HTERT RPE-1 (cell line): Measurements from ENCODE around the gene MT1HL1.
"Not testable (repeated sequence)": the region's sequence is repeated elsewhere in the genome, so short reads cannot be mapped to it uniquely, and the experiment has no call there.

ENCODE experiments used
- in situ Hi-C: fragments of 300-500 bp; cut with MboI; formaldehyde crosslinking; loops from 4 replicates; pipeline ENCODE4 v1.14.3; 2020; ENCODE audit warnings: low sequenced_read_pairs

MT1HL1 gene

DNA sequence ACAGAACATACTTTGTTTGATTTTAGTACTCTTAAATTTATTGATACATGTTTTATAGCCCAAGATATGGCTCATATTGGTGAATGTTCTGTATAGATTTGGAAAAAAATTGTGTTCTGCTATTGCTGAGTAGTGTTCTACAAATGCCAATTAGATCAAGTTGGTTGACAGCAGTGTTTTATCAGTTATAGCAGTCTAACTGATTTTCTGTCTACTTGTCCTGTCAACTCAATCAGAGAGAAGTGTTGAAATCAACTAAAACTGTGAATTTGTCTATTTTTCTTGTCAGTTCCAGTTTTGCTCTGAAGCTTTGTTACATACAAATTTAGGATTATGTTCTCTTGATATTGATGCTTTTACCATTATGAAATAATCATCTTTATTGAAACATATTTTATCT is 14.7 kb upstream of the MT1HL1 start:
- in situ Hi-C loops: no loop called here

DNA sequence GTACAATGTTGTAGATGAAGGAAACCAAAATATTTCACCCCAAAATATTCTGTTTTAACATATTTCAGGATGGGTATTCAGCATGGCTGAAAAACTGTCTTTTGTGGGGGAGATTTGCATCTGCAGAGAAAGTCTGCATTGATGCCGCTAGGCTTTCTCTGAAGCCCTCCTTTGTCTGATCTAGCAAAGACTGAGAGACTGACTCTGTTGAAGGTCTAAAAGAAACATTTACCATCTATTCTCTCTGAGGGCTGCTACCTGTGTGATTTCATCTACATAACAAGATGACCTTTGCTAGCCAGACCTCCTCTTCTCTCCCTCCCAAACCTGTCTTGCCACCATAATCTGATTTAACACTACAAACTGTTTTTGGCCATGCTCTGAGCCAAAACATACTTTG is 12.4 kb upstream of the MT1HL1 start:
- in situ Hi-C loops: no loop called here

DNA sequence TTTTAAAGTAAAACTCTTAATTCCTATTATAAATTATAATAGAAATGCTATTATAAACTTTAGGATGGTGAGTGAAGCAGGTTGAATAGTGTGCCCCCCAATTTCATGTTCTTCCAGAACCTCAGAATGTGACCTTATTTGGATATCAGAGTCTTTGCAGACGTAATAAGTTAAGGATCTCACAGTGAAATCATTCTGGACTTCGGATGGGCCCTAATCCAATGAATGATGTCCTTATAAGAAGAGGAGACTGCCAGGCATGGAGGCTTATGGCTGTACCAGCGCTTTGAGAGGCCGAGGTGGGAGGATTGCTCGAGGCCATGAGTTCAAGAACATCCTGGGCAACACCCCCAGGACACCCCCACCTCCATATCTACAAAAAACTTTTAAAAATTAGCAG is 9.4 kb upstream of the MT1HL1 start:
- in situ Hi-C loops: no loop called here

DNA sequence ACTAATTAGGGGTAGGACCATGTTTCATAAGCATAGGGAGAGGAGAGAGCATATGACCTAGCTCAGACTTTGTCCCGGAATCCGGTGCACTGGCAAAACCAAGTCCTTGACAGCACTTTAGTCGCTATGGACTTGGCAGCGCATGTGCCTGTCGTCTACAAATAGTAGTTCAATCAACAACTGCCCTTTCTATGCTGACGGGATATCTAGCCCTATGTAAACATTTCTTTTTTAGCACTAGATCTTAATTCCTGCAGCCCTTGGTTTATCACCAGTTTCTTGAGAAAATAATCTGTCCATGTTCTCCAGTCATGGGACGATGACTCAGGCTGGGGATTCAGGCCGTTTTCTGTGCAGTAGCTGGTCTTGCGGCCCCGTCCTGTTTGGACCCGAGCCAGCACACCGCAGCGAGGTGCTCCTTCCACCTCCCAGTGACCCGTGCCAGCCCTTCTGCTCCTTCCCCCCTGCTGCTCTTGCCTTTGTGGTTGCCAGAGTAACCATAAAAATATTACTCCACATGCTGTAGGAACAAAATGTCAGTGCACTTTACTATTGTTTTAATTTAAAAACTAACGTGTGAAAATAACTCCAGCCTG is 8.6 kb upstream of the MT1HL1 start:
- in situ Hi-C loops: no loop called here

DNA sequence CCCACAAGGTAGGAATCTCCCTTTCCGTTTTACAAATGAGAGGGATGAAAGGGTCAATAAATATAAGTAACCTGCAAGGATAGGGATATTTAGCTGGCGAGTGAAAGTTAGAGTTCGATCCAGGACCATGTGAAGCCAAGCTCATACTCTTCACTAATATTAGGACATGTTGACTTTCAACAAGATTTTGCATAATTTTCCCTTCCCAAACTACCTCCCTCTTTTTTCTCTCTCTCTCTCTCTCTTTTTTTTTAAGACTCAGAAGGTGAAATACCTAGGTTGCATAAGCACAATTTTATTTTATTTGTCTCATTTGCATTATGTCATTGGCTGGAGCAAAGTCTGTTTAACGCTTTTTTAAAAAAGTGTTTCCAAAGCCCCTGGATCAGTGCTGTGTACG is 8.1 kb upstream of the MT1HL1 start:
- in situ Hi-C loops: no loop called here

DNA sequence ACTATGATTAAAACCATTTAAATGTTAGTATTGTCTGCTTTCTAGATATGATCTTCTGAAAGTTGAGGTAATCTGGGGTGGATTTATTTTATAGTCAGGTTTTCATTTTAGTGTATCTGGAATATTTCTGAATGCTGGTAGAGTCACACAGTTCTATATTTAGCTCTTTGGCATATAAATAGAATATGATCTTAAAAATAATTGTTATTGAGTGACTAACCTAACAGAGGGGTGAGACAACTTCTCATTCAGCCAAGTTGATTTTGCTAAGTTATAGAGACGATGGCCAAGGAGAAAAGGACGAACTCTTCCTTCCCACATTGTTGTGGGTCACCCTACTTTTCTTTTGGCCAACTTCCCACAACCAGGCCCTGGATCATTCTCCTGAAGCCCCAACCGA is 7.2 kb upstream of the MT1HL1 start:
- in situ Hi-C loops: no loop called here

DNA sequence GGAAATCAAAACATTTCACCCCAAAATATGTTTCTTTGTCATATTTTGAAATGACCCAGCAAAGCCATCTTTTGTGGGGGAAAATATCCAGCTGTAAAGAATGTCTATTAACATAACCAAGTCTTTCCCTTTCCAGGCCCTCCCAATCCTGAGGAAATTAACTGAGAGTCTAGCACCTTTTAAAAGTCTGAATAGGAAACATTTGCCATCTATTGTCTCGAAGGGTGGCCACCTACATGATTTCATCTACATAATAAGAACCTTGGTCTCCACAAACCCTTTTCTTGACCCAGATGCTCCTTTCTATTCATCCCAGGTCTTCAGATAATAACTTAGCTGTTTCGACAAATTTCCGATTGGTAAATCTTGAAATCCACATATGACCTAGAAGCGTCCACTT is 5.4 kb upstream of the MT1HL1 start:
- in situ Hi-C loops: no loop called here

DNA sequence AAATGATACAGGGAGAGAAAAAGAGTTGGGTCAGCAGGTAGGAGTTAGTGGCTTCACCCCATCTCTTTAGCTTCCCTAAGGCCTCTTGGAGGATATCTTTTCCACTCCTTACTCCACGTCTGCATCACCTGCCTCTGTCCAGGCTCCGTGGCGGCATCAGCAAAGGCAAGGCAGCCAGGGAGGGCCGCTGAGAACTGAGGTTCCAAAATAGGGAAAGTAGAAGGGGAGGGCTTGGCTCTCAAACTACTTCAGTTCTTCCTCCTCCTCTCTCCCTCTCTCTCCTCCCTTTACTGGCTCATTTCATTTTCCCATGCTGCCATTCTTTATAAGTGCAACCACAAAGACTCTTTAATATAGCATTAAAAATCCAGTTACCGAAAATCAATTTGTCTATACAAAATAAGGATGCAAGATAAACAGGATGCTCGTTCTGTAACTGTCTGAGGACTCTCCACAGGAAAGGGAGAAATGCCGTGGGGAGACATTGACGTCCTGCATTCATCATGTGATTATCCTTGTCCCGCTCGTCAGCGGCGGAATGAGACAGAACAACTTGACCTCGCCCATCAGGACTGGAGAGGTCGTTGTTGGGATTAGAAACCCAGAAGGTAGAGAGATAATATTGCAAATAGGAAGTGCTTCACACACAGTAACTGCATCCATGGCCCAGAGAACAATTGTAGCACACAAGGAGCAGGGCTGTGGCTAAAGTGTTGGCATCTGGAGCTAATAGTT is 3.1 kb upstream of the MT1HL1 start:
- in situ Hi-C loops: no loop called here

DNA sequence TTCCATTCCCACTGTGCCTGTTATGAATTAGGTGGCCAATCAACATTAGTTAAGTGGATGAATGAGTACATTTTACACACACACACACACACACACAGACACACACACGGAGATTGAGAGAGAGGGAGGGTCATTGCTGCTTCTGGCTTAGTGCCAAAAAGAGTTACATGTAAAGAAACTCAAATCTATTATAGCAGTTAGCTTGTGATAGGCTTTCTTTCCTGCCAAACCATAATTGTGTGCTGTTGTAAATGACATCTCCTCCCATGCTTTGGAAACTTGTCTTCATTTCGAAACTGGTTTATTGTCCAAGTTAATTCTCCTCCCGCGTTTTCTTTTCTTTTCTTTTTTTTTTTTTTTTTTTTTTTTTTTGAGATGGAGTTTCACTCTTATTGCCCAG is 1.4 kb upstream of the MT1HL1 start:
- in situ Hi-C loops: no loop called here

DNA sequence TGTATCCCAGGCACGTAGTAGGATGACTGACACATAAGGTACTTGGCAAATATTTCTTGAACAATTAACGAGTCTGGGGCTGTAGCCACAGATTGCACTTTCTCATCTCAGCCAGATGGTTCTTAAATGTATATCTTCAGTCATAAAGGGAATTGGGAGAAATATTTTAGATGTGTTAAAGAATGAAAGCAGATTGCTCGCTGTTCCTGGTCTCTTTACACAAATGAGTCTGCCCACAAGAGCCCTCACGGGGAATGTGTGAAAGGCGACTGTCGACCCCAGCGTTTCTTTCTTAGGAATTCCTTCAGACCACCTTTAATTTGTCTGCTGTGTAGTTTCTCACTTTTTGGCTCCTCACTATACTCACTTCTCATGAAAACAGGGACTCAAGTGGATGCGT is 725 bp downstream of the MT1HL1 start:
- in situ Hi-C loops: no loop called here

DNA sequence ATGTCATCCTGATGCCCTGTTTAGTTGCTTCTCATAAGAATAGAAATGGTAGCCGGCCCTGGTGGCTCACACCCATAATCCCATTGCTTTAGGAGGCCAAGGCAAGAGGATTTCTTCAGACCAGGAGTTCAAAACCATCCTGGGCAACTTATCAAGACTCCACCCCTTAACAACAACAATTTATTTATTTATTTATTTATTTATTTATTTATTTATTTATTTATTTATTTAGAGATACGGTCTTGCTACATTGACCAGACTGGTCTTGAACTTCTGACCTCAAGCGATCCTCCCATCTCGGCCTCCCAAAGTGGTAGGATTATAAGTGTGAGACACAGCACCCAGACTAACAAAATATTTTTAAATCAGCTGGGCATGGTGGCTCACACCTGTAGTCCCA is 4.0 kb downstream of the MT1HL1 start:
- in situ Hi-C loops: no loop called here

DNA sequence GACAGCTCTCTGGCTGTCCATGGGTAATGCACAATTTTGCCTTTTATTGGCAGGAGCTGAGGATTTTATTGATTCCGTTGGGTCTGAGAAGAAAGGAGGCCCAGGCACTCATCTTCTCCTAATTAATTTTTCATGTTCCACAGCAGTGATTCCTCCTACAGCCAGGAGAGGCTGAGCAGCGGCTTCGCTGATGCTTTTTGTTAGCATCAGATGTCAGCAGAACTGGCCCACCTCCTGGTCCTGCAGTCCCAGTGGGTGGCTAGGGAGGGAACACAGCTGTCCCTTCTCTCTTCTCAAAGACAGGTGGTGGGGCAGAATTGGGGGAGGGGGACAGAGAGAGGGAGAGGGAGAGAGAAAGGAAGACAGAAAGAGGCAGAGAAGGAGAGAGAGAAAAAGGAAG is 5.7 kb downstream of the MT1HL1 start:
- in situ Hi-C loops: no loop called here

DNA sequence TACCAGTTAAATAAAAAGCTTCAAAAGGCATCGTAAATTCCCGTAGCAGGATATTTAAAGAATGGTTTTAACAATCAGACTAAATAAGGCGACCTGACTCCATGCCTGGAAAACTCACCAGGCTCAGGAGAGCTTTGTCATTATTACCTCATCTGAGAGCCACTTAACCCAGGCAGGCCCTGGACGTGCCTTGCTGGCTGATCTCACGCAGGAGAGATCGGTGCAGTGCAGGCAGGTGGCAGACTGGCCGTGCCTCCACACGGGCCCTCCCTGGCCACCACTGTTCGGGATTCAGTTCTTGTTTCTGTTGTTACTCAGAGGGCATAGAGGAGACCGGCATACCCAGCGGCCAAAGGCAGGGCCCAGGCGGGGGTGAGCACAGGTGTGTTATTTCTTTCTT is 6.4 kb downstream of the MT1HL1 start:
- in situ Hi-C loops: no loop called here

DNA sequence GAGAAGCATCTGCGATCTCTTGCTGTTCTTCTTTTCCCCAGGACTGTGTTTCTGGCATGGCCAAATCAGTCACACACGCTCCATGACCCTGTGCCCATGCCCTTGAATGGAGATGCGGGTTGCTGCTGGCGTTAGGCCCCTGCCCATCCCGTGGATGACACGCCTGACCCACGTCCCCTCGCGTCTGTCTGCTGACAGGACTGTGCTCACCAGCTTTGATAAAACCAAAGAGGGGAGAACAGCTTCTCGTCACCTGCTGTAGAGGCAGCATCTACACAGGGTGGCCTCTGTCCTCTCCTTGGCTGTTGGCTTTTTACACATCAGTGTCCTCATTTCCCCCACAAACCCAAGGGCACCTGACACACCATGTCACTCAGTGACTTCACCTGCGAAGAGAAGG is 6.9 kb downstream of the MT1HL1 start:
- in situ Hi-C loops: no loop called here

DNA sequence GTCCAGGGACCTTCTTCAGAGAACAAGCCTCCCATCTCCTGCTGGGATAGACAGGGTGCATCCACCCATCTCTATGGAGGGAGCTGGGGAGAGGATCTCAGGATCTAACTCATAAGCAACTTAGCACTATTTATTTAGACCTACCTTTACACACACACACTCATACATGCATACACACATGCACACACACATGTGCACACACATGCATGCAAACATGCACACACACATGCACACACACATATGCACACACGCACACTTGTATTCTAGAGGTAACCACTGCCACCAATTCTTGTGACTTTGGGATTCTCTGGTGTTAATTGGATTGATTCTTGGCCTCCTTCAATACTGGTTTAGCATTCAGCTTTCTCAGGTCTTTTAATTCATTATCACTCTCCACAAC is 9.8 kb downstream of the MT1HL1 start:
- in situ Hi-C loops: no loop called here

DNA sequence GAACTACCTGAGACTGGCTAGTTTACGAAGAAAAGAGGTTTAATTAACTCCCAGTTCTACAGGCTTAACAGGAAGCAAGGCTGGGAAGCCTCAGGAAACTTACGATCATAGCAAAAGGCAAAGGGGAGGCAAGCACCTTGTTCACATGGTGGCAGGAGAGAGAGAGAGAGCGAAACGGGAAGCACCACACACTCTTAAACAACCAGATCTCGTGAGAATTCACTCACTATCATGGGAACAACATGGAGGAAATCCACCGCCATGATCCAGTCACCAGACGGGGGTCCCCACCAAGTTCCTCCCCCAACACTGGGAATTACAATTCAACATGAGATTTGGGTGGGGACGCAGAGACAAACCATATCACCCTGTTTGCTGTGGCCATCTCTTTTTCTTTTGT is 11.8 kb downstream of the MT1HL1 start:
- in situ Hi-C loops: no loop called here

DNA sequence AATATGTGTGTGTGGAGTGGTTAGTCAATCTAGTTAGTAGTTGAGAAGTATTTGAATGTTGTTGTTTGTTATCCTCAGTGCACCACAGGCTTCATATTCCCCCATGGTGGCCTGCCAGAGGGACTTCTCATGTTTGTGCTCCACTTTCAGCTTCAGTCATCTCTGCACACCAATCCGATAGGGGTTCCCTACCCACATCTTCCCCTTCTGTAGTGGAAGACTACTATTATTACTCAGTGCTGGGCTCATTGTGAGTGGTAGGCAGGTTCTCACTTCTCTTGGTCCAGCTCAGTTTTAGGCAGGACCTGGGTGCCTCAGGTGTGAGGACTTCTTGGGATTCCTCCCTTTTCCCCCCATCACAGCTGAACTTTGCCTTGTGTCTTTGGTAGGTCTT is 14.2 kb downstream of the MT1HL1 start:
- in situ Hi-C loops: no loop called here

DNA sequence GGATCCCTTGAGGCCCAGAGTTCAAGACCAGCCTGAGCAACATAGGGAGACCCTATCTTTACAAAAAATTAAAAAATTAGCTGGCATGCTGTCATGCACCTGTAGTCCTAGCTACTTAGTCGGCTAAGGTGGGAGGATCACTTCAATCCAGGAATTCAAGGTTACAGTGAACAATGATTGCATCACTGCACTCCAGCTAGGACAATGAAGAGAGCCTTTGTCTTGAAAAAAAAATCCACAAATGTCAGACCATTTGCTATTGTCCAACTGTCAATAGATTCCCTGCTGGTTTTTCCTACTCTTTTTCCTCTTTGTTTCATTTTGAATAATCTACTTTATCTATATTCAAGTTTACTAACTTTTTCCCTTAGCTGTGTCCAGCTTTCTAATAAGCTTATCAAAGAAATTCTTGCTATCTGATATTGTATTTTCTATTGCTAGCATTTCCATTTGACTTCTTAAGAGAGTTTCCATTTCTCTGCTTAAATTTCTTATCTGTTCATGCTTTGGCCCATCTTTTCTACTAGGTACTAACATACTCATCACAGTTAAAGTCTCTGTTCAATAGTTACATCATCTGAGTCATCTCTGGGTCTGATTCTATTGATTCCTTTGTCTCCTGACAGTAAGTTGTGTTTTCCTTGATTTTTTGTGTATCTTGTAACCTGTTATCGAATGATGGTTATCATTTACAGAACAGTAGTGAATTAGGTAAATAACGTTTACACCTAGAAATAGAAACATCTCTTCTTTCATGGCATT is 14.8 kb downstream of the MT1HL1 start:
- in situ Hi-C loops: no loop called here

DNA sequence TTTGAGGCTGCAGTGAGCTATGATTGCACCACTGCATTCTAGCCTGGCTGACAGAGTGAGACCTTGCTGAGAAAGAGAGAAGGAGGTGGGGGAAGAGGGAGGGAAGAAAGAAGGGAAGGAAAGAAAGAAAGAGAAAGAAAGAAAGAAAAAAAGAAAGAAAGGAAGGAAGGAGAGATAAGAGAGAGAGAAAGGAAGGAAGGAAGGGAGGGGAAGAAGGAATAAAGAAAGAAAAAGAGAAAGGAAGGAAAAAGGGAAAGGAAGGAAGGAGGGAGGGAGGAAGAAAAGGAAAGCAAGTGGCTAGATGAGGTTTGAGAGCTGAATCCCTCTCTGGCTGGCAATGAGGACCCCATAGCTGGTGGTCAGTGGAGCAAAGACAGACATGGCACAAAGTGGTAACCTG is 20.4 kb downstream of the MT1HL1 start:
- in situ Hi-C loops: no loop called here

DNA sequence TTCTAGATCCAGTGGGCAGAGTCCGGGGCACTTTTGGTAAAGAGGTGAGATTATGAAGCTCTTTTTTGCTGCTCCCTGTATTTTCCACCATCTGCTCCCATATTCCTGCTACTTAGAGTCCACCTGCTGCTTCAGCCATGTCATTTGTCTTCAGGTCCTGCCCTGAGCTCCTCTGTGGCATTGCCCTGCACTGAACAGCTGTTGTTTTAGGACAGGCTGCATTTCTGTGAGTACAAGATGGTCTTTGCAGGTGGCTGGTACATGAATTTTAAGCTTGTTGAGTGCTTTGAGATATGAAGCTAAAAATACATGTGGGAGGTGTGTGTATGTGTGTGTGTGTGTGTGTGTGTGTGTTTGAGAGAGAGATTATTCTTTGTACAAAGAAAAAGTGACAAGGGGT is 21.9 kb downstream of the MT1HL1 start:
- in situ Hi-C loops: no loop called here

DNA sequence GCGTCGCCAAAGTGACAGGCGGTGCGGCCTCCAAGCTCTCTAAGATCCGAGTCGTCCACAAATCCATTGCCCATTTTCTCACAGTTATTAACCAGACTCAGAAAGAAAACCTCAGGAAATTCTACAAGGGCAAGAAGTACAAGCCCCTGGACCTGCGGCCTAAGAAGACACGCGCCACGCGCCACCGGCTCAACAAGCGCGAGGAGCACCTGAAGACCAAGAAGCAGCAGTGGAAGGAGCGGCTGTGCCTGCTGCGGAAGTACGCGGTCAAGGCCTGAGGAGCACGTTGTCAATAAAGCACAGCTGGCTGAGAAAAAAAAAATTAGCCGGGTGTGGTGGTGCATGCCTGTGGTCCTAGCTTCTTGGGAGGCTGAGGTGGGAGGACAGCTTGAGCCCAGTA is 22.8 kb downstream of the MT1HL1 start:
- in situ Hi-C loops: not testable (repeated sequence)

DNA sequence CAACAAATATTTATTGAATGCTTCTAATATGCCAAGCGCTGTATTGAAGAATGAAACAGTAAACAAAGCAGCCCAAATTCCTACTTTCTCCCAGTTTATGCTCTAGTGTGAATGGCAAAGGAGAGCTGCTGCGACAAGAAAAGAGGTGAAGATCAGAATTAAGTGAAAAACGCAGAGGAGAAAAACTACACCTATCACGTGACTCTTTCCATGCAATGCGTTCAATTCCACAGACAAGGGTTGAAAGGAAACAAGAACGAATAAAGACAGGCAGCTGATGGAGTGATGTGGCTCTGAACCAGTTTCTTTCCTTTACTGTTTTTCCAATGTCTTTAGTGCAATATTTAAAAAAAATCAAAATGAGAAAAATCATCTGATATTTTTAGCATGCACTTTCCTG is 23.6 kb downstream of the MT1HL1 start:
- in situ Hi-C loops: no loop called here
